HepG2 (cell line): ENCODE results near the gene STX12. TPM values are rescaled to one million over a fixed set of nuclear protein-coding genes. Genes with fewer than 3 reads are reported as not detected.
"Not testable (repeated sequence)": the region's sequence is repeated elsewhere in the genome, so short reads cannot be mapped to it uniquely, and the experiment has no call there.

ENCODE experiments used
- ATAC-seq: fragments of 200-7000 bp; cut with Tn5 transposase; 3 replicates; pipeline ENCODE4 v1.9.1; 2020; ENCODE audit warnings: mild to moderate bottlenecking, moderate library complexity
- BruUV-seq: library from RNA; stranded (reverse); fragments of 400-500 nt; replicated peaks from 2 replicates; lab custom pipeline; 2021; lab: Mats Ljungman, UMichigan
- CTCF ChIA-PET: fragments of 300-600 bp; formaldehyde crosslinking; extraction: SDS; loops from one replicate; lab custom pipeline; 2021; ENCODE audit warnings: low total read pairs, inconsistent platforms, low intra/inter-chr PET ratio; lab: Yijun Ruan, JAX
- POLR2A ChIA-PET: fragments of 350-600 bp; sonication (Branson Sonifier 250); formaldehyde crosslinking; loops from one replicate; lab custom pipeline; 2020; ENCODE audit warnings: antibody characterized with exemption, inconsistent platforms; lab: Yijun Ruan, JAX
- DNase-seq: peaks from one replicate; pipeline ENCODE4 v3.0.0-alpha.2; 2015; ENCODE audit warnings: low spot score
- FAIRE-seq: peaks from 3 replicates; lab custom pipeline; 2011; peaks lifted over from hg19 to GRCh38; lab: Jason Lieb, UNC
- H2AFZ ChIP-seq: one replicate; pipeline ENCODE4 v1.6.1; 2011; ENCODE audit warnings: low read length, inconsistent platforms
- H3K27ac ChIP-seq: fragments of 300-600 bp; 3 replicates; pipeline ENCODE4 v1.8.0; 2011; ENCODE audit warnings: mixed run types, mild to moderate bottlenecking, mixed read lengths, low read length, inconsistent platforms; ENCODE audit not compliant: insufficient read depth; ENCODE audit errors: extremely low read length
- H3K27me3 ChIP-seq, 2 experiments: fragments of 200-600 bp in 1 of 2; 2 replicates in 1 of 2; 3 replicates in 1 of 2; pipeline versions ENCODE4 v1.6.0 to v1.8.0; 2011; ENCODE audit warnings: low read length in 2 of 2, mild to moderate bottlenecking in 2 of 2, moderate library complexity in 2 of 2, inconsistent platforms in 1 of 2; ENCODE audit not compliant: insufficient read depth in 2 of 2, control insufficient read depth in 1 of 2
- H3K36me3 ChIP-seq, 2 experiments: fragments of 200-600 bp in 1 of 2; replicated peaks in 1 of 2; 2 replicates in 1 of 2; 3 replicates in 1 of 2; pipeline versions ENCODE4 v1.5.1 to v1.8.0; 2011; ENCODE audit warnings: low read length in 2 of 2, inconsistent platforms in 1 of 2; ENCODE audit not compliant: insufficient read depth in 2 of 2, control insufficient read depth in 1 of 2
- H3K4me1 ChIP-seq: 2 replicates; pipeline ENCODE4 v1.5.1; 2012; ENCODE audit warnings: low read length, inconsistent platforms; ENCODE audit not compliant: insufficient read depth
- H3K4me2 ChIP-seq: 2 replicates; pipeline ENCODE4 v1.6.0; 2011; ENCODE audit warnings: low read depth, low read length, inconsistent platforms
- H3K4me3 ChIP-seq, 3 experiments: fragments of 200-600 bp in 1 of 3; sonication (generic), shearing (Covaris generic) in 1 of 3; replicated peaks in 1 of 3; 2 replicates each; pipeline ENCODE4 v1.5.1; 2011 to 2016; ENCODE audit warnings: low read length in 3 of 3, inconsistent platforms in 2 of 3, low read depth in 2 of 3, mild to moderate bottlenecking in 2 of 3, control low read depth in 1 of 3, mixed read lengths in 1 of 3; ENCODE audit not compliant: insufficient read depth in 1 of 3
- H3K79me2 ChIP-seq: one replicate; pipeline ENCODE4 v1.6.1; 2011; ENCODE audit warnings: low read length, inconsistent platforms; ENCODE audit not compliant: insufficient read depth
- H3K9ac ChIP-seq: 2 replicates; pipeline ENCODE4 v1.6.0; 2011; ENCODE audit warnings: mild to moderate bottlenecking, low read depth, low read length, inconsistent platforms; ENCODE audit not compliant: insufficient read depth
- H3K9me3 ChIP-seq: 2 replicates; pipeline ENCODE4 v1.5.1; 2012; ENCODE audit warnings: mild to moderate bottlenecking, low read length
- H4K20me1 ChIP-seq: 2 replicates; pipeline ENCODE4 v1.6.0; 2011; ENCODE audit warnings: inconsistent platforms, mild to moderate bottlenecking, low read length, moderate library complexity; ENCODE audit not compliant: insufficient read depth
- EED ChIP-seq: sonication (generic); formaldehyde crosslinking; IDR thresholded peaks from 2 replicates; pipeline ENCODE4 v1.5.0; 2020; ENCODE audit warnings: mild to moderate bottlenecking, missing genetic modification reagents
- POLR2G ChIP-seq: fragments of 200-400 bp; formaldehyde crosslinking; IDR thresholded peaks from 2 replicates; pipeline ENCODE4 v1.6.1; 2018; ENCODE audit warnings: mild to moderate bottlenecking, low read depth, low read length, moderate library complexity
- TMF1 ChIP-seq: sonication (generic); formaldehyde crosslinking; IDR thresholded peaks from 2 replicates; pipeline ENCODE4 v1.8.1; 2022; ENCODE audit warnings: low read depth, missing genetic modification reagents
- ZMYM3 ChIP-seq: sonication (generic); formaldehyde crosslinking; IDR thresholded peaks from 2 replicates; pipeline ENCODE4 v1.5.1; 2020; ENCODE audit warnings: mild to moderate bottlenecking, missing genetic modification reagents
- ZNF24 ChIP-seq: fragments of 450-650 bp; IDR thresholded peaks from 2 replicates; pipeline ENCODE4 v1.6.1; 2017; ENCODE audit warnings: antibody characterized with exemption, mild to moderate bottlenecking
- ZNF576 ChIP-seq: sonication (generic); formaldehyde crosslinking; IDR thresholded peaks from 2 replicates; pipeline ENCODE4 v1.4.0; 2020; ENCODE audit warnings: mild to moderate bottlenecking, missing genetic modification reagents
- ZNF768 ChIP-seq: sonication (generic); formaldehyde crosslinking; IDR thresholded peaks from 2 replicates; pipeline ENCODE4 v1.4.0; 2020; ENCODE audit warnings: missing genetic modification reagents
- WGBS: methylation state at CpG from one replicate; pipeline ENCODE4 v1.1.6; 2017; ENCODE audit warnings: low lambda C conversion rate; 5-methylcytosine and 5-hydroxymethylcytosine counted together
- in situ Hi-C: cut with HindIII; loops from 2 replicates; pipeline ENCODE4 v1.10.0; 2017; ENCODE audit warnings: low pct_unique_long_range_greater_than_20kb; ENCODE audit not compliant: extremely low pct_ligation_motif_present
- intact Hi-C: fragments of 100-400 bp; cut with micrococcal nuclease; formaldehyde crosslinking; loops from one replicate; pipeline ENCODE4 v1.10.0; 2022; ENCODE audit not compliant: unreplicated experiment
- polyA plus RNA-seq, 8 experiments: library from polyadenylated mRNA; depleted of rRNA in 3 of 8; stranded (reverse) in 7 of 8; unstranded in 1 of 8; fragments of >200 nt; fragmentation: Illumina TruSeq in 4 of 8; extraction: Trizol in 4 of 8; gene quantifications; 2 replicates each; pipeline versions ENCODE4 v1.2.1 to v1.2.3, GENCODE V29; 2011 to 2016; ENCODE audit warnings: low read depth in 4 of 8, missing spikeins in 1 of 8, mixed read lengths in 1 of 8; ENCODE audit not compliant: insufficient read depth in 1 of 8
- total RNA-seq, 5 experiments: library from RNA; depleted of rRNA; stranded (reverse); fragments of >200 nt; fragmentation: Illumina TruSeq; extraction: Trizol; gene quantifications; 2 replicates each; pipeline ENCODE4 v1.2.3, GENCODE V29; 2016; ENCODE audit warnings: low read depth in 1 of 5

STX12 gene
- total and polyA plus RNA-seq, 2 of the 13 experiments (the other 11 are each of a cell fraction or from before 2014, with no cell fraction given): 9.0 to 19.7 TPM

- WGBS: 0% methylated on average over 1 of the region's 1 CpG
- H3K4me2 ChIP-seq: peak overlapping the region; percentile 78
- intact Hi-C loops: loop anchor here (10.0 kb wide), 1 partner anchor 55 kb away; no protein-coding TSS in a partner anchor
- ATAC-seq (no peak), FAIRE-seq (no peak), DNase-seq (no peak)
- POLR2A ChIA-PET: no interaction called here
- H3K9me3 ChIP-seq: no peaks in the 10 kb centered on the region
- peaks cover 50% of the 10 kb centered on the region for H3K4me1 ChIP-seq
- no peak overlapping the region for H3K27ac ChIP-seq
- H4K20me1 ChIP-seq: no peaks in the 10 kb centered on the region
- no peak overlapping the region for H3K9ac ChIP-seq
- BruUV-seq: no TSS peak
- H2AFZ ChIP-seq: peak overlapping the region; percentile 38
- H3K4me3 ChIP-seq: peak overlapping the region in 1 of 3 experiments; percentile 59; a peak in 1 of 6 replicates
- H3K79me2 ChIP-seq: no peaks in the 10 kb centered on the region
- CTCF ChIA-PET: no interaction called here
- H3K36me3 ChIP-seq: no peaks in the 10 kb centered on the region
- TF ChIP-seq EED (CRISPR knock-in tag) (no peak), ZNF24 (no peak), POLR2G (no peak), ZMYM3 (peak; percentile 63), TMF1 (CRISPR knock-in tag) (no peak), ZNF576 (CRISPR knock-in tag) (no peak), ZNF768 (CRISPR knock-in tag) (peak; percentile 83; the same call in 1 of the 2 replicates)
- peaks cover 0 to 15% of the 10 kb centered on the region in 2 experiments; a peak in 2 of 5 replicates for H3K27me3 ChIP-seq
- in situ Hi-C loops: loop anchor here (10.0 kb wide), 1 partner anchor 335 kb away; no protein-coding TSS in a partner anchor
These were observed 96.7 kb downstream of the STX12 start for GRCh38 chr1:27869719-27870085.

- peaks cover 50% of the 10 kb centered on the region for H3K4me1 ChIP-seq
- H4K20me1 ChIP-seq, H3K4me2 ChIP-seq, H3K79me2 ChIP-seq, POLR2A ChIA-PET, BruUV-seq, CTCF ChIA-PET, in situ Hi-C loops, ATAC-seq, H3K27ac ChIP-seq, DNase-seq, H3K36me3 ChIP-seq, H3K4me3 ChIP-seq, H3K9ac ChIP-seq, intact Hi-C loops, FAIRE-seq, H3K9me3 ChIP-seq, H2AFZ ChIP-seq: not testable (repeated sequence)
- peaks cover 0 to 15% of the 10 kb centered on the region in 2 experiments; a peak in 2 of 5 replicates for H3K27me3 ChIP-seq
- WGBS: 75% methylated on average over 7 of the region's 7 CpGs
These were observed 98.1 kb downstream of the STX12 start for GRCh38 chr1:27871076-27871475.
